ENCODE results near the gene IARS2.

GRCh38 chr1:220135755-220136154 lies 41.8 kb downstream of the IARS2 start:
- no peak for TF ChIP-seq GATA3 (IDR thresholded peaks at IDR 0.05; ENCODE audit: low read depth, low read length)
- no peak for TF ChIP-seq GATA2 (IDR thresholded peaks at IDR 0.05; ENCODE audit: low read depth, low read length)

Data from SH-SY5Y (cell line).